CD4-positive, alpha-beta T cell treated with Interleukin-17A for 1 hour (primary cell): ENCODE data around the gene SRD5A1.

Experiments
- DNase-seq: peaks from one replicate; pipeline ENCODE4 v3.0.0-alpha.2; 2020

SRD5A1 gene

GRCh38 chr5:6692906-6693305 is 59.7 kb downstream of the SRD5A1 start:
- DNase-seq = no peak

GRCh38 chr5:6698696-6699095 is 65.5 kb downstream of the SRD5A1 start:
- no peak for DNase-seq

- no peak for DNase-seq
These were observed 66.1 kb downstream of the SRD5A1 start for GRCh38 chr5:6699357-6699756.

GRCh38 chr5:6700074-6700684 is 66.9 kb downstream of the SRD5A1 start:
- no peak for DNase-seq

GRCh38 chr5:6700685-6701355 is 67.6 kb downstream of the SRD5A1 start:
- DNase-seq = no peak

DNA sequence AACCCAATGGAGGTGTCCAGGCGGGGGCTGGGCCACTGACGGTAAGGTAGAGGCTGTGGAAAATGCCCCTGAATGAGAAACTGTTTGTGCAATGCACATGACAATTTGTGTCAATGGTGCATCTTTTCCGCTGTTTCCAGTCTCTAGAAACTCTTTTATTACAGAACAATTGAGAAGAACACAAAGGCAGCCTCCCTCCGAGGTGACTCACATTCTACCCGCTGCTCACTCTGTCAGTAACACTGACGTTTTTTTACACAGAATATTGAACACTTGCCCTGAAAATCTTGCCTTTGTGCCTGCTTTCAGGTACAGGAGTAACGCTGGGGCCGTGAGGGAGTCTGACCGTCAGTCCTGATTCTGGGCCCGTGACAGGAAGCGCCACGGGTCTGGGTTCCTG is 68.3 kb downstream of the SRD5A1 start:
- no peak for DNase-seq

- DNase-seq = no peak
These were observed 69.4 kb downstream of the SRD5A1 start for GRCh38 chr5:6702633-6703032.

GRCh38 chr5:6703806-6704205 is 70.6 kb downstream of the SRD5A1 start:
- no peak for DNase-seq

DNA sequence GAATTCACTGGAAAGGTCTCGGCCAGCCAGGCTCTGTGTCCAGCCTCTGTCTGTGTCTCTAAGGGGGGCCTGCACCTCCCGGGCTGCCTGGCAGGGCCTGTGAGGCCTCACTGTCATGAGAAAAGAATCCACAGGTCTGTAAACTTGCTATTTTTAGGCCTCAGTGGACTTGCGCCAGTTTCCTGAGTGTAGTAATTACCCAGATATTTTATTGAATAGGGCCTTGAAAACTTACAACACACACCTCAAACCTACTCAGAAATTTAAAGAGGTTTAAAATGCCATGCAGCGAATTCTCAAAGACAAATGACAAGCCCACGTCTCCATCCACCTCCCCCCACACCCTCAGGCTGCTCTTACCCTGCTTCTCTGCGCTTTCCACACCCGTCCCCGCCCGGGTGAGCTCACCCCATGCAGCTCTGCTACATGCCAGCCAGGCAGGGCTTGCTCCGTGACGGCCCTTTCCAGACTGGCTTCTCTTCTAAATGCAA is 71.2 kb downstream of the SRD5A1 start:
- no peak for DNase-seq

GRCh38 chr5:6705088-6705487 is 71.8 kb downstream of the SRD5A1 start:
- no peak for DNase-seq

DNA sequence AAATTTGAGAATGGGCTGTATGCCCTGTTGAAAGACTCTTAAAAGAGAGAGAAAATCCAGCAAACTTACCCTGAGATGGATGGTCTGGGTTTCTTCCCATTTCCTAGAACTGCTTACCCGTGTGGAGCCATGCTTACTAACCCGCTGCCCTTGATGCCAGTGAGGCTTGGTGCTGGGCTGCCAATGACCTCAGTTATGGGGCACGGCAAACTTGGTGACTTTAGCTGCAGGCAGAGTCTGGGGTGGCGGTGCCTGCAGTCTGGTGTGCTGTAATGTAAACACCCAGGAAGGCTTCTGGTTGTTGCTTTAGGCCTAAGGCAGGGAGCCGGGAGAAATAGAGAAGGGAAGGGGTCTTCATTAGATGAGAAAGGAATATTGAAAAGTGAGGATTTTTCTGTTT is 72.7 kb downstream of the SRD5A1 start:
- no peak for DNase-seq

DNA sequence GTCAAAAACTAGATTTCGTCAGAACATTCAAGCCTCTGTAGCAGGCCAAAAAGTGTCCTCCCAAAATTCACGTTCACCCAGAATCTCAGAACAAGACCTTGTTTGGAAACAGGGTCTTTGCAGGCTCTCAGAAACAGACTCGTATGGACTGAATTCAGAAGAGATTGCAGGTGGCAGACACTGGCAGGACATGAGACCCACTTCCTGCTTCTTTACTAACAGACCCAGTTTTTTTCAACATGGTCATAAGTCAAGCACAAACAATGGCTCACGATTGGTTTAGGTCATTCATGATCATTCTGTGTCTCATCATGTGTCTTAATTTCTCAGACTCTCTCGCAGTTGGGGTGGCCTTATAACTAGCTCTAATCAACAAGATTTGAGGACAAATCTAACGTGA is 74.6 kb downstream of the SRD5A1 start:
- DNase-seq = no peak

DNA sequence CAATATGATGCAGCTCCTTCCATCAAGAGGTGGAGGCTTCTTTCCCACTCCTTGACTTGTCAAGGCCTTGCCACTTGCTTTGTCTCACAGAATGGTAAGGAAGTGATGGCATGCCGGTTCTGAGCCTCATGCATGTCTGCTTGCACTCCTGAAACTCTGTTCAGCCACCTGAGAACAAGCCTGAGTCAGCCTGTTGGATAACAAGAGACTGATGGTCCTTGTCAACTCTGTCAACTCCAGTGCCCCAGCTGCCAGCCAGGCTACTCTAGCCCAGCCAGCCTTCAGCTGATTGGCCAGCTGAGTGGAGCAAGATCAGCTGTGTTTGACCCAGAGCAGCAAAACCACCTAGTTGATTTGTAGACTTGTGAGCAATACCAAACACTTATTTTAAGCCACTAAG is 75.6 kb downstream of the SRD5A1 start:
- DNase-seq = no peak

DNA sequence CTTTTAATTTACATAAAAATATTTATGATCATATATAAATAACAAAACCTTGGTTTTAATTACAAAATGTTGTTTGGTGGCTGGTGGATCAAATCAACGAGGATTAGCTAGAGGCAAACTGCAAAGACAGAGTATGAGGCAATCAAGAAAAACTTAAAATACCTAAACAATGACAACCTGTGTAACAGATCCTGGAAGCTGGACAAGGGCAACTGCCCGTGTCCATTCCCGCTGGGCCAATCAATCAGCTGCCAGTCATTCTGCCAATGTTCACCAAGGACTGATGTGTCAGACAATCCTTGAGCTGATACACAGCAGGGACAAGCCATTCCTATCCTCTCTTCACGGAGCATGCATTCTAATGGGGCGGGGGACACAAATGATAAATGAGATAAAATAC is 76.8 kb downstream of the SRD5A1 start:
- no peak for DNase-seq

DNA sequence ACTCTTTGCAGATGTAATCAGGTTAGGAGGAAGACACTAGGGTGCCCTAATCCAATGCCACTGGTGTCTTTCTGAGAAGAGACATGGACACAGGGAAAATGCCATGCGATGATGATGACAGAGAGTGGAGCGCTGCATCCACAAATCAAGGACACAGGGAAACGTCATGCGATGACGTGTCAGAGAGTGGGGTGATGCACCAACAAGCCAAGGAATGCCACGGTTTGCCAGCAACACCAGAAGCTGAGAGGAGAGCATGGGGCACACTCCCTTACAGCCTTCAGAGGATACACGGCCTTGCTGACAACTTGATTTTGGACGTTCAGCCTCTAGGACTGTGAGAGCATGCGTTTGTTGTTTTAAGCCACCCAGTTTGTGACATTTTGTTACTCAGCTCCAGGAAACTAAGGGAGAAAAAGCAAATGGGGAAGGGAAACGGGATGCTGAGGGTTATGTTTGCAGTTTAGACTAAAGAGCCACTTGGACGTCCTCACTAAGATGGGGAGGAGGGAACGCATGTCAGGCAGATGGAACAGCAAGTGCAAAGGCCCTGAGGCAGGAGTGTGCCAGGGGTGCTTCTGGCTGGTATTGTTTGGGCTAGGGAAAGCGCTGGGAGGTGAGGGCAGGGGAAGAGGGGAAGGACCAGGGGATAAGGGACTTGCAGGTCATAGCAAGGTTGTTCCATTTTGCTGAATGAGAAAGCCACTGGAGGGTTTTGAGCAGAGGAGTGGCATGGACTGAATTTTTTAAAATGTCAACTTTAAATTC is 77.5 kb downstream of the SRD5A1 start:
- DNase-seq = no peak

DNA sequence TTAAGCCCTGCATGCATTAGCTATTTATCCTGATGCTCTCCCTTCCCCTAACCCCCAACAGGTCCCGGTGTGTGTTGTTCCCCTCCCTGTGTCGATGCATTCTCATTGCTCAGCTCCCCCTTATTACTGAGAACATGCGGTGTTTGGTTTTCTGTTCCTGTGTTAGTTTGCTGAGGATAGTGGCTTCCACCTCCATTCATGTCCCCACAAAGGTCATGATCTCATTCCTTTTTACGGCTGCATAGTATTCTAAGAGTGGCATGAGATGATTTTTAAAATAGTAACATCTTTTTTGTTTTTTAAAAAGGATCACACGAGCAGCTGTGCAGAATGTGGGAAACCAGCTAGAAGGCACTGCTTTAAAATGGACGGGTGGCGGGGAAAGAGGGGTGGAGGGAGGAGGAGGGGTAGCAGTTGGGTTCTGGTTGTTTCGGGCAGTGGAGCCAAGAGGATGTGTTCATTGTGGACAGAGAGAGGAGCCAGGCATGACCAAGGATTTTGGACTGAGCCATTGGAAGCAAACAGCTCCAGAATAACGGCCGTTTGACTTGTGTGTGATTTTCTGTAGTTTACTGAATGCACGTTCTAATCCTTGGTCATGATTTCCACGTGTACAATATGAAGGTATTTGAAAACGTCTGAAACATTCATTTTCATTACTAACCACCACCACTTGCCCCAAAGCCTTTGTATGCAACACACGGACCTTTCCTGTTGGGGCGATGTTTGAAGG is 78.3 kb downstream of the SRD5A1 start:
- DNase-seq = no peak

DNA sequence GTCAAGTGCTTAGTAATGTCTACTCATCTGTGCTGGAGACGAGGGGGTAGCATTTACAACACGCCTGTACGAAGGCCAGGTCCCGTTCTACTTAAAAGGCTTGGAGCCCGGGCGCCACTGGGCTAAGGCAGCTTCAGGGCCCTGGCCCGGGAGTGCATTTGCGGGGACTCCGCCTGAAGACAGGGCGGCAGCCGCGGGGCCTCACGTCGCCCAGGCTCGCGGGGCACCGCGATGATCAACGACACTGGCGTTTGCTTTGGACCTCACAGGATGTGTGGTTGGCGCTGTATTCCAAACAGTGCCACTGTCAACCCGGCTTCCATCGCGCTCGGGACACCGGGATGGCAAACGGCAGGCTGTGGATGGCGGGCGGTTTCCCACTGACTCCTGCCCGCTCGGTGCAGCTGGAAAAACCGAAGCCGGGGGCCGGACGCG is 78.9 kb downstream of the SRD5A1 start:
- peak; percentile 52 for DNase-seq

DNA sequence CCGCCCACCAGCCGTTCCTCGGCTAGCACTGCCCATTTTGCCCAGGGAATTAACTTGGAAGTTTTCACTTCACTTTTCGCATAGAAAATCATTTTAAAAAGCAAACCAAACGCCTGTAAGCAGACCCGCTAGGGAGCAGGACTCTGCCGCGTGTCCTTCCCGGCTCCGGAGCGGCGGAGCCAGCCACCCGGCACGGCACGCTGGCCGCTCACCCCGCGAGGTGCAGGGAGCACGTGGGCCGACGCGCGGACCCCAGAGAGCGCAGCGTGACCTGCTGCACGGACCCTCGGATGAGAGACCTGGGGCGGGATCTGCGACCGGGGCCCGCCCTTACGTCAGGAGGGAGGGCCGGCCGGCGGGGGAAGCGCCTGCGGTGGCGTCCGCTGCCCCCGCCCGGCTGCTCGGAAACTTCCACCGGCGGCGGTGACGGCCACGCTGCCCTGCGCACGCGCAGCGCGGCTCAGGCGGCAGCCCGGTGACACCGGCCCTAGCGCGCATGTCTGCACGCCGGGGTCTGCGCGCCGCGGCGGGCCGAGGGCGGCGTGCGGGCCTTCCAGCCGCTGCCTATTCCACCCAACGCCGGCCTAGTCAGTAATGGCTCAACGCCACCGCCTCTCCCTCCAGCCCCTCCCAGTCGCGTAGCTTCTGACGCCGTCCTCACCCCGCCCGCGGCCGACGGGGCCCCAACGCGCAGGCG is 79.5 kb downstream of the SRD5A1 start:
- DNase-seq = peak; percentile 97

DNA sequence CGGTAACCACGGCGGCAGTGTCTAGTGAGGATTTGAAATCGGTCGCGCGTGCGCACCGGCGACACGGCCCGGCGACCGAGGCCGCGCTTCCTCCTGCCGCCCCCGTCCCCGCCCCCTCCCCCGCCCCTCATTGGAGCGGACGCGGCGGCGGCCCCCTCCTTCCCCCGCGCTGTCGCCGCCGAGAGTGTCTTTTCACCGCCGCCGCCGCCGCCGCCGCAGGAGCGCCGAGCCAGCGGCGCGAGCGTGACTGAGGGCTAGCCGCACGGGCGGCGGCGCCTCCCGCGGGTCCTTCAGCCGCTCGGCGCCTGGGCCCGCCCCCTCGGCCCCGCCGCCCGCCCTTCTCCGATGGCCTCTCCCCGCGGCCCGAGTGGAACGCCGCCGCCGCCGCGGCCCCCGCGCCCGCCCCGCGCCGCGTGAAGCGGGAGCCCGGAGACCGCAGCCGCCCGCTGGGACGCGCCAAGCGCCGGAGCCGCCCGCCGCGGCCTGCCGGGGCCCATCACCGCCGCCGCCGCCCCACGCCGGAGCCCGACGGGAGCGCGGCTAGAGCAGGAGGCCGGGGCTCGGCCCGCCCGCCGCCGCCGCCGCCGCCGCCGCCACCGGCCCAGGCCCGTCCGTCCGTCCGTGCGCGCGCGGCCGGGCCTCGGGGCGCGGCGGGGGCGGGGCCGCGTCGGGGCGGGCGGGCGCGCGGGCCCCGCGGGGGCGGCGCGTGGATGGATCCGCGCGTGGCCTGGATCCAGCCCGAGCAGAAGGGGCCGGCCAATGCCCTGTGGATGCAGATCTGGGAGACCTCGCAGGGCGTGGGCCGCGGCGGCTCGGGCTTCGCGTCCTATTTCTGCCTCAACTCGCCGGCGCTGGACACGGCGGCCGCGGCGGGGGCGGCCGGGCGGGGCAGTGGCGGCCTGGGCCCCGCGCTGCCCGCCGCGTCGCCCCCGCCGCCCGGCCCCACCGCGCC is 80.3 kb downstream of the SRD5A1 start, which contains the start of gene TENT4A:
Gene TENT4A (plus strand): TSS at position 159 of the 952 bp plus-strand sequence. CDS start 552 bp downstream, at position 711.
- DNase-seq = no peak

- no peak for DNase-seq
These were observed 81.2 kb downstream of the SRD5A1 start for GRCh38 chr5:6714226-6715041.
